Measurements from ENCODE around the gene YPEL1. TPM values are rescaled to one million over a fixed set of nuclear protein-coding genes. Genes with fewer than 3 reads are reported as not detected.

The YPEL1 gene
- total RNA-seq, 1 donor = 2.2 TPM

DNA sequence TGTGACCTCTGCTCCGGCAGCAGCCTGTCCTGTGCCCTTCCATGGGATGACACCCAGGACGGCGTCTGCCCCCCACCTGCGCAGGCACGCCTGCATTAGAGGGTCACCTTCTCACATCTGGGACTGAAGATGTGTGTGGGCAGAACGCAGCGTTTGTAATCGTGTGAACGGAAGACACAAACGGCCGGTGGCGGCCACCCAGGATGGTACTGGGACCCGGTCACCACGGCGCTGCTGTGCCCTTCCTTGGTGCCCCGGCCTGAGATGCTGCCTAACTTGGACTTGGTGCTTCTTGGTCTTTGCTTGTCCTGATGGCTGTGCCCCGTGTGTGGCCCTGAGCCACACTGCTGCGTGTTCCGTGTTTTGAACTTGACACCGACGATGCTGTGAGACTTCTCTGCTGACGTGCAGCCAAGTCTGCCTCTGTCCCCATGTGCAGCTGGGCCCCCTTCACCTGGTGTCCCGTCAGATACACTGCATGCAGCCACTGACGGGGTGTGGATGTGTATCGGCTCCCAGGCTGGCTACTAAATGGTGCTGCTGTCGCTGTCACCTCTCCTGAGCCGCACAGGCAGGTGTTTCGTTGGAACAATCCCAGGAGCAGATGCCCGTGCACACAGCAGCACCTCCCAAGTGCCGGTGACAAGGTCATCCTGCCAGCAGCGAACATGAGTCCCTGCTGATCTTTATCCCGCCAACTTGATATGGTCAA is 21.4 kb downstream of the YPEL1 start:
- no peak overlapping the region for H3K27ac ChIP-seq (ENCODE audit: low read depth, low read length)

DNA sequence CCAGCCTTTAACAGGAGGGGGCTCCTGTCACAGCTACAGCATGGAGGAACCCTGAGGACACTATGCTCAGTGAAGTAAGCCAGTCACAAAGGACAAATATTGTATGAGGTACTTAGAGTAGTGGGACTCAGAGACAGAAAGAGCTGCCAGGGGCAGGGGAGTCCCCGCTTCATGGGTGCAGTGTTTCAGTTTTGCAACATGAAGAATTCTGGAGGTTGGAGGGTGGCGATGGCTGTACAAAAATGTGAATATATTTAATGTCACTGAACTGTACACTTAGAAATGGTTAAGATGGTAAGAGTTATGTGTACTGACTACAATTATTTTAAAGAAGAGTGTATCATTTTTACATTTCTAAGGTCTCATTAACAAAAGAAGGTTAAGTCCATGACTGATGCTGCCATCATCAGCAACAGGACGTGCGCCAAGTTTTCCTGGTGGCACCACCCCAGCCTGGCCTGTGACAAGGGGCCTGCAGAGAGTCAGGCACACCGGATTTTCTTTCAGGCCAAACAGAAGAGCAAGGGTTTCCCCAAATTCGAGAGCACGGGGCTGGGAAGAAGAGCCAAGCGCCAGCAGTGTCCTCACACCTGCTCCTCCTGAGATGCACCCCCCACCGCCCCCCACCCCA is 22.1 kb downstream of the YPEL1 start:
- no peaks in the 10 kb centered on the region for H3K36me3 ChIP-seq (ENCODE audit: insufficient read depth, low read length)
- H3K79me2 ChIP-seq (ENCODE audit: insufficient read depth, low read length) = no peaks in the 10 kb centered on the region
- TF ChIP-seq, protein P1, sequence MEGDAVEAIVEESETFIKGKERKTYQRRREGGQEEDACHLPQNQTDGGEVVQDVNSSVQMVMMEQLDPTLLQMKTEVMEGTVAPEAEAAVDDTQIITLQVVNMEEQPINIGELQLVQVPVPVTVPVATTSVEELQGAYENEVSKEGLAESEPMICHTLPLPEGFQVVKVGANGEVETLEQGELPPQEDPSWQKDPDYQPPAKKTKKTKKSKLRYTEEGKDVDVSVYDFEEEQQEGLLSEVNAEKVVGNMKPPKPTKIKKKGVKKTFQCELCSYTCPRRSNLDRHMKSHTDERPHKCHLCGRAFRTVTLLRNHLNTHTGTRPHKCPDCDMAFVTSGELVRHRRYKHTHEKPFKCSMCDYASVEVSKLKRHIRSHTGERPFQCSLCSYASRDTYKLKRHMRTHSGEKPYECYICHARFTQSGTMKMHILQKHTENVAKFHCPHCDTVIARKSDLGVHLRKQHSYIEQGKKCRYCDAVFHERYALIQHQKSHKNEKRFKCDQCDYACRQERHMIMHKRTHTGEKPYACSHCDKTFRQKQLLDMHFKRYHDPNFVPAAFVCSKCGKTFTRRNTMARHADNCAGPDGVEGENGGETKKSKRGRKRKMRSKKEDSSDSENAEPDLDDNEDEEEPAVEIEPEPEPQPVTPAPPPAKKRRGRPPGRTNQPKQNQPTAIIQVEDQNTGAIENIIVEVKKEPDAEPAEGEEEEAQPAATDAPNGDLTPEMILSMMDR (IDR thresholded peaks at IDR 0.05; ENCODE audit: extremely low read depth, low read depth, low read length) = no peak
- H3K4me2 ChIP-seq (ENCODE audit: insufficient read depth, low read length) = peak overlapping the region; percentile 82
- H3K27me3 ChIP-seq (ENCODE audit: insufficient read depth, low read length) = no peaks in the 10 kb centered on the region
- peak; percentile 73 for DNase-seq (ENCODE audit: insufficient read length, low spot score, missing footprints)
- H4K20me1 ChIP-seq (ENCODE audit: insufficient read depth, low read length) = no peaks in the 10 kb centered on the region
- H3K4me1 ChIP-seq (ENCODE audit: insufficient read depth, low read length) = peaks cover 13% of the 10 kb centered on the region
- H3K27ac ChIP-seq (ENCODE audit: low read depth, low read length) = no peak overlapping the region
- peak overlapping the region; percentile 80 for H2AFZ ChIP-seq (ENCODE audit: low read length)
- H3K9me3 ChIP-seq (ENCODE audit: low read depth, low read length) = no peaks in the 10 kb centered on the region
- H3K4me3 ChIP-seq (ENCODE audit: insufficient read depth, low read length) = no peak overlapping the region

More for the DNA sequence above, 21.4 kb downstream of the YPEL1 start:
- DNase-seq (ENCODE audit: insufficient read length, low spot score, missing footprints) = peak; percentile 57
- no peak overlapping the region for H3K4me2 ChIP-seq (ENCODE audit: insufficient read depth, low read length)
- no peaks in the 10 kb centered on the region for H3K79me2 ChIP-seq (ENCODE audit: insufficient read depth, low read length)
- H3K9me3 ChIP-seq (ENCODE audit: low read depth, low read length) = no peaks in the 10 kb centered on the region
- H4K20me1 ChIP-seq (ENCODE audit: insufficient read depth, low read length) = no peaks in the 10 kb centered on the region
- no peak overlapping the region for H2AFZ ChIP-seq (ENCODE audit: low read length)
- H3K4me3 ChIP-seq (ENCODE audit: insufficient read depth, low read length) = no peak overlapping the region
- no peaks in the 10 kb centered on the region for H3K36me3 ChIP-seq (ENCODE audit: insufficient read depth, low read length)
- H3K4me1 ChIP-seq (ENCODE audit: insufficient read depth, low read length) = peaks cover 13% of the 10 kb centered on the region
- H3K27me3 ChIP-seq (ENCODE audit: insufficient read depth, low read length) = no peaks in the 10 kb centered on the region
- TF ChIP-seq, protein P1 (IDR thresholded peaks at IDR 0.05; ENCODE audit: extremely low read depth, low read depth, low read length) = no peak

DNA sequence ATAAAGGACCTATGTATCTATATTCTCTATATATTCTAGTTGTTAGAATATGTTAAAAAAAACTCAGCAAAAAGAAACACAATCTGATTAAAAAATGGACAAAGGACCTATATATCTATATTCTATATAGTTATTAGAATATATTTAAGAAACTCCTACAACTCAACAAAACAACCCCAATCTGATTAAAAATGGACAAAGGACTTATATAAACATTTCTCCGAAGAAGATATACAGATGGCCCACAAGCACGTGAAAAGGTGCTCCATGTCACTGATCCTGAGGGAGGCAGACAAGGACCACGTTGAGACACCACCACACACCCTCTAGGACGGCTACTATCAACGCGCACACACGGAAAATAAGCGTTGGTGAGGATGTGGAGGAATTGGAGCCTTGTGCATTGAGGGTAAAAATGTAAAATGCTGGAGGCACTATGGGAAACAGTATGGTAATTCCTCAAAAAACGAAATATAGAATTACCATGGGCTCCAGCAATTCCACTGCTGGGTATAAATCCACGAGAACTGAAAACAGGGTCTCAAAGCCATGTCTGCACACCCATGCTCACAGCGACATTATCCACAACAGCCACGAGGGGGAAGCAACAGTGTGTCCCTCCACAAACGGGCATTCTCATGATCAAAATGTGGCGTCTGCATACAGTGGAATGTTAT is 22.7 kb downstream of the YPEL1 start:
- Histone ChIP-seq H3K79me2 (ENCODE audit: insufficient read depth, low read length) (no peaks in the 10 kb centered on the region), H3K9me3 (ENCODE audit: low read depth, low read length) (no peaks in the 10 kb centered on the region), H4K20me1 (ENCODE audit: insufficient read depth, low read length) (no peaks in the 10 kb centered on the region), H3K4me2 (ENCODE audit: insufficient read depth, low read length) (peak overlapping the region; percentile 82), H3K27ac (ENCODE audit: low read depth, low read length) (no peak overlapping the region), H3K4me3 (ENCODE audit: insufficient read depth, low read length) (peak overlapping the region; percentile 45), H2AFZ (ENCODE audit: low read length) (peak overlapping the region; percentile 80), H3K36me3 (ENCODE audit: insufficient read depth, low read length) (no peaks in the 10 kb centered on the region), H3K4me1 (ENCODE audit: insufficient read depth, low read length) (peaks cover 13% of the 10 kb centered on the region), H3K27me3 (ENCODE audit: insufficient read depth, low read length) (no peaks in the 10 kb centered on the region)
- DNase-seq (ENCODE audit: insufficient read length, low spot score, missing footprints) = peak; percentile 94
- TF ChIP-seq, protein P1 (IDR thresholded peaks at IDR 0.05; ENCODE audit: extremely low read depth, low read depth, low read length) = peak; percentile 87

DNA sequence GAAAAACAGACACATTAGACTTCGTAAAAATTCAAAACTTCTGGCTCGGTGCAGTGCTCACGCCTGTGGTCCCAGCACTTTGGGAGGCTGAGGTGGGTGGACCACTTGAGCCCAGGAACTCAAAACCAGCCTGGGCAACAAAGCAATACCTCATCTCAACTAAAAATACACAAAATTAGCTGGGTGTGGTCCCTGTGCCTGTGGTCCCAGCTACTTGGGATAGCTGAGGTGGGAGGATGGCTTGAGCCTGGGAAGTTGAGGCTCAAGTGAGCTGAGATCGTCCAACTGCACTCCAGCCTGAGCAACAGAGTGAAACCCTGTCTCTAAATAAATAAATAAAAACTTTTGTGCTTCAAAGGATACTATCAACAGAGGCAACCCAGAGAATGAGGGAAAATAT is 23.7 kb downstream of the YPEL1 start:
- Histone ChIP-seq H3K79me2 (ENCODE audit: insufficient read depth, low read length) (no peaks in the 10 kb centered on the region), H3K4me2 (ENCODE audit: insufficient read depth, low read length) (no peak overlapping the region), H2AFZ (ENCODE audit: low read length) (no peak overlapping the region), H3K9me3 (ENCODE audit: low read depth, low read length) (no peaks in the 10 kb centered on the region), H3K27ac (ENCODE audit: low read depth, low read length) (no peak overlapping the region), H3K4me1 (ENCODE audit: insufficient read depth, low read length) (peaks cover 13% of the 10 kb centered on the region), H4K20me1 (ENCODE audit: insufficient read depth, low read length) (no peaks in the 10 kb centered on the region), H3K4me3 (ENCODE audit: insufficient read depth, low read length) (no peak overlapping the region), H3K36me3 (ENCODE audit: insufficient read depth, low read length) (no peaks in the 10 kb centered on the region), H3K27me3 (ENCODE audit: insufficient read depth, low read length) (no peaks in the 10 kb centered on the region)
- TF ChIP-seq, protein P1 (IDR thresholded peaks at IDR 0.05; ENCODE audit: extremely low read depth, low read depth, low read length) = no peak
- DNase-seq (ENCODE audit: insufficient read length, low spot score, missing footprints) = no peak
